Measurements from ENCODE around the gene ZNF462.
A peak's percentile ranks its signal among the peaks of the same experiment; 100 is the strongest.
"Not testable (repeated sequence)": the region's sequence is repeated elsewhere in the genome, so short reads cannot be mapped to it uniquely, and the experiment has no call there.

Gene ZNF462, protein sequence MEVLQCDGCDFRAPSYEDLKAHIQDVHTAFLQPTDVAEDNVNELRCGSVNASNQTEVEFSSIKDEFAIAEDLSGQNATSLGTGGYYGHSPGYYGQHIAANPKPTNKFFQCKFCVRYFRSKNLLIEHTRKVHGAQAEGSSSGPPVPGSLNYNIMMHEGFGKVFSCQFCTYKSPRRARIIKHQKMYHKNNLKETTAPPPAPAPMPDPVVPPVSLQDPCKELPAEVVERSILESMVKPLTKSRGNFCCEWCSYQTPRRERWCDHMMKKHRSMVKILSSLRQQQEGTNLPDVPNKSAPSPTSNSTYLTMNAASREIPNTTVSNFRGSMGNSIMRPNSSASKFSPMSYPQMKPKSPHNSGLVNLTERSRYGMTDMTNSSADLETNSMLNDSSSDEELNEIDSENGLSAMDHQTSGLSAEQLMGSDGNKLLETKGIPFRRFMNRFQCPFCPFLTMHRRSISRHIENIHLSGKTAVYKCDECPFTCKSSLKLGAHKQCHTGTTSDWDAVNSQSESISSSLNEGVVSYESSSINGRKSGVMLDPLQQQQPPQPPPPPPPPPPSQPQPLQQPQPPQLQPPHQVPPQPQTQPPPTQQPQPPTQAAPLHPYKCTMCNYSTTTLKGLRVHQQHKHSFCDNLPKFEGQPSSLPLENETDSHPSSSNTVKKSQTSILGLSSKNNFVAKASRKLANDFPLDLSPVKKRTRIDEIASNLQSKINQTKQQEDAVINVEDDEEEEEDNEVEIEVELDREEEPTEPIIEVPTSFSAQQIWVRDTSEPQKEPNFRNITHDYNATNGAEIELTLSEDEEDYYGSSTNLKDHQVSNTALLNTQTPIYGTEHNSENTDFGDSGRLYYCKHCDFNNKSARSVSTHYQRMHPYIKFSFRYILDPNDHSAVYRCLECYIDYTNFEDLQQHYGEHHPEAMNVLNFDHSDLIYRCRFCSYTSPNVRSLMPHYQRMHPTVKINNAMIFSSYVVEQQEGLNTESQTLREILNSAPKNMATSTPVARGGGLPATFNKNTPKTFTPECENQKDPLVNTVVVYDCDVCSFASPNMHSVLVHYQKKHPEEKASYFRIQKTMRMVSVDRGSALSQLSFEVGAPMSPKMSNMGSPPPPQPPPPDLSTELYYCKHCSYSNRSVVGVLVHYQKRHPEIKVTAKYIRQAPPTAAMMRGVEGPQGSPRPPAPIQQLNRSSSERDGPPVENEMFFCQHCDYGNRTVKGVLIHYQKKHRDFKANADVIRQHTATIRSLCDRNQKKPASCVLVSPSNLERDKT (N-terminal part only)

DNA sequence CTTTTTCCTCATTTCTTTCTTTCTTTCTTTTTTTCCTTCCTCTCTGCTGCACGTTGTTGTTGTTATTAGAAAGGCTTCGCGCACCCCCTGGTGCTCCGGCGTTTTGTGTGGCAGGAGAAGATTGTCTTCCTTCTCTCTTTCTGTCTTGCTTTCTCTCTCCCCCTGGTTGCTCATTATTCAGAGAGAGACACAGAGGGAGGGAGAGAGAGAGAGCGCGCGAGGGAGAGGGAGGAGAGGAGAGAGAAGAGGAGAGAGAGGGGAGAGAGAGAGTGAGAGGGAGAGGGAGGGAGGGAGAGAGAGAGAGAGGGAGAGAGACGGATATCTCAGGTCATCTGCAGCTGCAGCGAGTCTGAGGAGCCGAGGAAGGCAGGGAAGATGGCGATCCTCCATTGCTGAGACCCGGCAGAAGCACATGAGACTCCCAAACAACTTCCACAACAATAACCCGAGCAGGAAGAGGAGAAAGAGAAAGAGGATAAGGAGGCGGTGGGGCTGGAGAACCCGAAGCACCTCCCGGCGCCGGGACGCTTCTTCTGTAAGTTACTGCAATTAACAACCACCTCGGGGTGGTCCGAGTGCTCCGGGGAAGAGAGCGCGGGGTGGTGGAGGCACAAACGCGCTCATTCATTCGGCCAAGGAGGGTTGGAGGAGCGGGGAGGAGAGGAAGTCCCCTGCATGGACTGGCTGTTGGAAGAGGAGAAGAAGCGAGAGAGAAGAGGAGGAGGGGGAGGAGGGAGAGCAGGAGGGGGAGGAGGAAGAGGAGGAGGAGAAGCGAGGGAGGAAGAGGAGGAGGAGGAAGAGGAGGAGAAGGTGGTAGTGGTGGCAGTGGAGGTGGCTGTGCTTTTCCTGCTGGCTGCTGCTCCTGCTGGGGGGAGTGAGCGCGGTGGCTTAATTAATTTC lies at the start of gene ZNF462:
TSS of gene ZNF462 (plus strand) at position 346 of the 900 bp plus-strand sequence. CDS start 60,218 bp downstream, outside the sequence.
- H3K27ac Mint-ChIP-seq = no peak within 1 kb of the TSS
- peak within 1 kb of the TSS; percentile 72 to 75 for H3K4me3 Mint-ChIP-seq
- H3K4me1 Mint-ChIP-seq = peaks cover 45% of the 10 kb centered on the region
- ATAC-seq (peak; percentile 49), DNase-seq (no peak)
- no peaks in the 10 kb centered on the region for H3K9me3 Mint-ChIP-seq
- H3K27me3 Mint-ChIP-seq = peaks cover 84% of the 10 kb centered on the region

DNA sequence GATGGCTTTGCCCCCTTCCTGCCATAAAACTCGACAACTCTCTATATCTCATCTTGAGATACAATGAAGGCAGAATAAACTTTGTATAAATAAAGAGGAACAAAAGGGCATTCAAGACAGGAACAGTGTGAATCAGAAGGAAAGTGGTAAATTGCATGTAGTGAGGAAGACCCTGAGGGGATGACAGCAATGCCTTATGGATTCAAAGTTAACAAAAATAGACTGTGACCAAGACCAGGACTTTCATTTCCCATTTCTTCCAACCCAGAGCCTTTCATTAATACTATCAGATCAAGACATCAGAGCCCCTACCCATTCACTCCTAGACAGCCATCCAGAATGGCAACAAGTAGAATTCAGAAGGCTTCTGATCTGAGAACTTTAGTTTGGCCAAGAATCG lies 46.4 kb upstream of the ZNF462 start:
- peaks cover 5 to 21% of the 10 kb centered on the region in 2 donors for H3K9me3 Mint-ChIP-seq
- no peaks in the 10 kb centered on the region for H3K4me1 Mint-ChIP-seq
- no peak overlapping the region for H3K27ac Mint-ChIP-seq
- DNase-seq (no peak), ATAC-seq (no peak)
- H3K4me3 Mint-ChIP-seq = no peak overlapping the region
- H3K27me3 Mint-ChIP-seq = no peaks in the 10 kb centered on the region

DNA sequence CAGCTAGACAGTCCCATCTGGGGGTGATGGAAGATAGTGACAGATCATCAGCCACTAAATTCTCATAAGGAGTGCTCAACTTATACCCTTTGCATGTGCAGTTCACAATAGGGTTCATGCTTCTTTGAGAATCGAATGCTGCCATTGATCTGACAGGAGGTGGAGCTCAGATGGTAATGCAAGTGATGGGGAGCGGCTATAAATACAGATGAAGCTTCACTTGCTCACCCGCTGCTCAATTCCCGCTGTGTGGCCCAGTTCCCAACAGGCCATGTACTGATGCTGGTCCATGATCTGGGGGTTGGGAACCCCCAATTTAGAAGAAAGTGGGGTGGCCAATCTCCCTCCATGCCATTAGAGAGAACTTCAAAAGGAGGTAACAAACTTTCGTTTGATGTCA lies 44.9 kb upstream of the ZNF462 start:
- no peak for ATAC-seq
- Mint-ChIP-seq H3K4me1 (no peaks in the 10 kb centered on the region), H3K27ac (no peak overlapping the region), H3K27me3 (no peaks in the 10 kb centered on the region), H3K4me3 (no peak overlapping the region), H3K9me3 (peaks cover 5 to 9% of the 10 kb centered on the region in 2 donors)
- no peak for DNase-seq

DNA sequence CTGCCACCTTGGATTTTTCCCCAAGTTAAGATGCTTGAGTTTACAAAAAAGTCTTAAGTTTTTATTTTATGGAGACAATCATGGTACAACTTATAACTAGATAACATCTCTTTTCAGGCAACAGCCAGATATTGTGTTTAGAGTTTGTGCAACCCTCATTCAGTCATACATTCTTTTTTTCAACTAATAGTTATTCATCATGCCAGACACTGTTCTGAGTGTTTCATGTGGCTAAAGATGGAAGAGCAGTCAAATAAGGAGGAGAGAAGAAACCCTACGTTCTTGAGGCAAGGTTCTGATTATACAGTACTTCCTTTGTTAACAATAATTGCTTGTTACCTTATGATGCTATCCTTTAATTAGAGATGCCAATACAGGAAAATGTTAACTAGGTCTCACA lies 42.1 kb upstream of the ZNF462 start:
- H3K27me3 Mint-ChIP-seq = no peaks in the 10 kb centered on the region
- no peak overlapping the region for H3K27ac Mint-ChIP-seq
- peaks cover 0 to 5% of the 10 kb centered on the region in 2 donors for H3K9me3 Mint-ChIP-seq
- DNase-seq (no peak), ATAC-seq (no peak)
- no peaks in the 10 kb centered on the region for H3K4me1 Mint-ChIP-seq
- no peak overlapping the region for H3K4me3 Mint-ChIP-seq

DNA sequence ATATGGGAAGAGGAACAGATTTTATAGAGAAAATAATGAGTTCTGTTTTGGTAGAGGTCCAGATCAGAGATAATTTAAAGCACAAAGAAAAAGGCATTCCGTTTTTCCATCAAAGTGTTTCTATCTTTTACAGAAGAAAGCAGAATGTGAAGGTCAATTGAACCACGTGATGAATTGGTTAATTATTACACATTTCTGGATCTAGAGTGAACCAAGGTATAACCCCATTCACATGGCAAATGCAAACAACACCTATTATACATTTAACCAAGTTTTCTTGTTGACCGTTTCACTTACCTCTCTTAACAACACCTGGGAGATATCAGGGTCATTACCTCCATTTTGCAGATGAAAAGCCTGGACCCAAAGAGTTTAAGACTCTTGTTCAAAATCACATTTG lies 34.9 kb upstream of the ZNF462 start:
- ATAC-seq (no peak), DNase-seq (no peak)
- Mint-ChIP-seq H3K27ac (no peak overlapping the region), H3K4me1 (no peaks in the 10 kb centered on the region), H3K4me3 (no peak overlapping the region), H3K9me3 (peaks cover 0 to 5% of the 10 kb centered on the region in 2 donors), H3K27me3 (no peaks in the 10 kb centered on the region)

DNA sequence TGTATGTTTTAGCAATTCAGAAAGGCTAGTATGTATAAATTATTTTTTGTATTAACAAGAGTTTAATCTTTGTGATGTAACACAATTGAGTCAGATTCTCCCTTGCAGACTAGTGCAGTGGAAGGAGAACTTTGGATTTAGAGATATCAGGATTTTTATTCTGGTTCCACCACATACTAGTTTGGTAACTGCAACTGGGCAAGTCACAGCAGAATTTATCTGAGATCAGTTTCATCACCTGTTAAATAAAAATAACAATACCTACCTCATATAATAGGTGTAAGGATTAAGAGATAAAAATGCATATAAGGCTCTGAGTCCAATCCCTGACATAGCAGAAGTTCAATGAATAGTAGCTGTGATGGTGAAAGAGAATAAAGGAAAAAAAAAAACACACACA lies 34.0 kb upstream of the ZNF462 start:
- Mint-ChIP-seq H3K4me1 (no peaks in the 10 kb centered on the region), H3K4me3 (no peak overlapping the region)
- ATAC-seq = no peak

DNA sequence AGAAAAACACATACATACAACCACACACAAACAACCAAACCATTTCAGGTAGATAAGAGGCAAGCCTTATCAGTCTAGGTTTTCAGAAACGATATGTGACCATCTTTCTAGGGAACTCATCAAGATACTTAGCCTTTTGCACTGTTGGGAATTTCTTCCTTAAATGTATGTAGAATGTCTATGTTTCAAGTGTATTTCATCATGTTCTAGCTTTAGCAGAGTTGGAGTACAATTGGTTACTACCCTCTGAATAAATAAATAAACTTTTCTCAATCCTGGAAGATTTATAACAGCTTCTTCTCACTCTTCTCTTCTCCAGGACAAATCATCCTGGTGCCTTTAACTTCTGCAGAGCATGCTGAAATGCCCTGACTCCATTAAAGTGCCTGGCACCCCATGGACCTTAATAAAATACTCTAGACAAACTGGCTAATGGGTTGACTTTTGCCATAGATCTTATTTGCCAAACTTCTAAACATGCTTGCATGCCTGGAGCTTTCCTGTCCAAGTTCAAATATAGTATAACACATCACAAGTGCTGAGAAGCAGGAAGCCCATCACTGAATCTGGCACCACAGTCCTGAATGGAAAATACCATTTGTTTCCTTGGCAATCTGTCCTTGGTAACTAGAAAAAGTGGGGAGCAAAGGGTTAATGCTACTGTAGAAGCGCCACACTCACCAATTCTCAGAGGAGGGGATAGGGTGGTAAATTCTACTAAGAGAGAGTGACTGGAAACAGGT lies 33.1 kb upstream of the ZNF462 start:
- DNase-seq (no peak), ATAC-seq (no peak)
- Mint-ChIP-seq H3K27me3 (no peaks in the 10 kb centered on the region), H3K9me3 (peaks cover 0 to 5% of the 10 kb centered on the region in 2 donors), H3K4me3 (no peak overlapping the region), H3K4me1 (no peaks in the 10 kb centered on the region), H3K27ac (no peak overlapping the region)

More for the DNA sequence above, 34.0 kb upstream of the ZNF462 start:
- Mint-ChIP-seq H3K27ac (no peak overlapping the region), H3K27me3 (no peaks in the 10 kb centered on the region), H3K9me3 (peaks cover 0 to 5% of the 10 kb centered on the region in 2 donors)
- DNase-seq = no peak

DNA sequence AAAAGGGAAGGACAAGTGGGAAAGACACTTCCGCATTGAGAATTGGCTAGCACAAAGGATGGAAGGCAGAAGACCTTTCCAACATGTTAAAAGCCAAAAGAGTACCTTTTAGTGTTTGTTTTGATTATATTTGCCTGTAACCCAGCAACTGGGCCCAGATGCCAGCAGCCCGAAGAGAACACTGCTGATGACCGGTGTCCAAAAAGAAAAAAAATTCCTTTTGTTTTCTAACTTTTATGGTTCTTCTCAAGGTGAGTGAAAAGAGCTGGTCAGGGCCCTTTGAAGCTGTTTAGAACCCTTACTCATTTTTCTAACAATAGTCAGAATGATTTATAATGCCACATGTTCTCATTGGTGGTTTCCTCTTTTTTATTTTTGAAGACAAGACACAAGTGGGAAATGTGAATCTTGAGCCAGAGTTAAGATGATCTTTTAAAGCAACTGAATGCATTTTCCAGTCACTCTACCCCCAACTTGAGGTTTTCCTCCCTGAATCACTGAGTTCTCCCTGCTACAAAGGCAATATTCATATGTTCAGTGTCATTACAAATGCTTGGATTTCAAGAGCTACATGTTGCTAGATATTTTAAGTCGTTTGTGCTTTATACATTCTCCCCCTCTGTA lies 32.3 kb upstream of the ZNF462 start:
- ATAC-seq = no peak
- Mint-ChIP-seq H3K4me1 (no peaks in the 10 kb centered on the region), H3K27me3 (no peaks in the 10 kb centered on the region), H3K4me3 (no peak overlapping the region), H3K9me3 (peaks cover 0 to 5% of the 10 kb centered on the region in 2 donors), H3K27ac (no peak overlapping the region)
- DNase-seq = no peak

DNA sequence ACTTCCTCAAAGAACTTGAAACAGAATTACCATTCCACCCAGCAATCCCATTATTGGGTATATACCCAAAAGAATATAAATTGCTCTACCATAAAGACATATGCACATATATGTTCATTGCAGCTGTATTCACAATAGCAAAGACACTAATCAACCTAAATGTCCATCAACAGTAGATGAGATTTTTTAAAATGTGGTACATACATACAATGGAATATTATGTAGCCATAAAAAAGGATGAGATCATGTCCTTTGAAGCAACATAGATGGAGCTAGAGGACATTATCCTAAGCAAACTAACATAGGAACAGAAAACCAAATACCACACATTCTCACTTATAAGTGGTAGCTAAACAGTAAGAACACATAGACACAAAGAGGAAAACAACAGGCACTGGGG lies 28.1 kb upstream of the ZNF462 start:
- DNase-seq = no peak
- peaks cover 0 to 5% of the 10 kb centered on the region in 2 donors for H3K9me3 Mint-ChIP-seq
- H3K27me3 Mint-ChIP-seq = no peaks in the 10 kb centered on the region
- ATAC-seq = no peak
- H3K27ac Mint-ChIP-seq = no peak overlapping the region
- no peak overlapping the region for H3K4me3 Mint-ChIP-seq
- H3K4me1 Mint-ChIP-seq = no peaks in the 10 kb centered on the region

DNA sequence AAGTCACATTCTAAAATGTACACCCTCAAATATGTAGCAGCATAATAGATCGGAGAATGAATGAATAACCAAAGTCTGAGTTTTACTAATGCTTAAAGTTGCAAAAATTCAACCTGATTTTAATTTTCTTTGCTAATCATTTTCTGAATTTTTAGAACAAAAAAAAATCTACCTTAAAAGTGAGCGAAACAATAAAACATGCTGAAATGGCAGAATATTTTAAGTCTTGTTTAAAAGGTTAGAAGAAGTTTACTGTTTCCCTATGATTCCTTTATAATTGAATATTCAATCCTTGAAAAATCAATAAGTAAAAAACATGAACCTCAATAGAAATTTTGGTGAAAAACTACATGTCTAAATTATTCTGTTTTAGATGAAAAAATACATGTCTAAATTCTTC lies 27.1 kb upstream of the ZNF462 start:
- ATAC-seq = no peak
- Mint-ChIP-seq H3K27ac (no peak overlapping the region), H3K9me3 (peaks cover 0 to 9% of the 10 kb centered on the region in 2 donors), H3K27me3 (no peaks in the 10 kb centered on the region), H3K4me3 (no peak overlapping the region), H3K4me1 (no peaks in the 10 kb centered on the region)
- DNase-seq = no peak

DNA sequence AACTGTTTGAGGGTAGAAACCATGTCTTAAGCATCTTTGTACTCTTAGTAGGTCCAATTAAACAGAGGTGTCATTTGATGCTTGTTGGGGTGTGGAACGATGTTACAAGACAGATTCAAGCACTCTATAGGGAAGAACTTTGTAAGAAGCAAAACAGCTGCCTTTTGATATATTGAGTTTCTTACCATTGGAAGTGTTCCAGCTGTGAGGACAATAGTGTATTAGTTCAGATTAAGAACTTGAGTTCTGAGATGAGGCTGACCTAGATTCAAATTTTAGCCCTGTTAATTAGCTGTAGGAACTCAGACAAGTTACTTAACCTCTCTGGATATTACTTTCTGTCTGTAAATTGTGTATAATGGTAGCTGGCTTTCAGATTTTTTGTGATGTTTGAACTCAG lies 19.6 kb upstream of the ZNF462 start:
- Mint-ChIP-seq H3K27ac (no peak overlapping the region), H3K4me3 (no peak overlapping the region), H3K4me1 (no peaks in the 10 kb centered on the region), H3K9me3 (peaks cover 0 to 9% of the 10 kb centered on the region in 2 donors), H3K27me3 (no peaks in the 10 kb centered on the region)
- ATAC-seq = no peak
- no peak for DNase-seq

DNA sequence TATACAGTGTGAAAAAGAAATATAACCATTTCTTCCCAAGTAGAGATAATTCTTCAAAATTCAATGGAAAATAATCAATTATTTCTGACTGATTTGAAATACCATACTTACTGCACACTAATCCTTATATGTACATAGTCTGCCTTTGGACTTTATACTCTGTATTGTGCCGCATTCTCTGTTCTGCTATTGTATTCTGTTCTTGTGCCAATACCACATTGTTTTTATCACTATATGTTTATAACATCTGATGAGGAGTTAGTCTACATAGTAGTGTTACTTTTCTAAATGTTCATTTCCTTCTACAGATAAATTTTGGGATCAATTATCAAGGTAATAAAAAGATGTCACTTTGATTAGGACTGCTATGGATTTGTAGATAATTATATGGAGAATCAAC lies 16.7 kb upstream of the ZNF462 start:
- no peaks in the 10 kb centered on the region for H3K4me1 Mint-ChIP-seq
- H3K9me3 Mint-ChIP-seq = no peaks in the 10 kb centered on the region
- DNase-seq (no peak), ATAC-seq (no peak)
- no peak overlapping the region for H3K27ac Mint-ChIP-seq
- H3K4me3 Mint-ChIP-seq = no peak overlapping the region
- H3K27me3 Mint-ChIP-seq = no peaks in the 10 kb centered on the region

DNA sequence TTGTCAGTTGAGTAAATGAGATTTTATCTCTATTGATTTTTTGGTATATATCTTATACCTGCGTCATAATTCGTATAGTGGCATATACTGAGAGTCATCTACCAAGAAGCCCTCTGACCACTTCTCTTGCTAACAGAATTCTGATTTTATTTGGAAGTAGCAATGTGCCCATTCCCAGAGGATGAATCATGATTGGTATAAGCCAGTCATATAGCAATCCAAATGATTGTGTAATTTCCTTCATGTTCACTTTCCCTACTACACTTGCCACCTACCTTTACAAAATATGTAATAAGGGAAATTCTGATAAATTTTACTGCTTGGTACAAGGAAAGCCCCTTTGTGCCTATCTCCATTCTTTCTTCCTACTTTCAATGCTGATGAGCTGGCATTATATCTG lies 16.1 kb upstream of the ZNF462 start:
- DNase-seq (no peak), ATAC-seq (no peak)
- no peaks in the 10 kb centered on the region for H3K27me3 Mint-ChIP-seq

DNA sequence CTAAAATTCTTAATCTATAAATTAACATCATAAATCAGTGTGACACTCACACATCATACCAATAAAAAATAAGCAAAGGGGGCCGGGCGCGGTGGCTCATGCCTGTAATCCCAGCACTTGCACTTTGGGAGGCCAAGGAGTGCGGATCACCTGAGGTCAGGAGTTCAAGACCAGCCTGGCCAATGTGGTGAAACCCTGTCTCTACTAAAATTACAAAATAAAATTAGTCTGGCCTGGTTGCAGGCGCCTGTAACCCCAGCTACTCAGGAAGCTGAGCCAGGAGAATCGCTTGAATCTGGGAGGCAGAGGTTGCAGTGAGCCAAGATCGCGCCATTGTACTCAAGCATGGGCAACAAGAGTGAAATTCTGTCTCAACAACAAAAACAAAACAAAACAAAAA lies 11.3 kb upstream of the ZNF462 start:
- H3K4me3 Mint-ChIP-seq, H3K9me3 Mint-ChIP-seq, H3K27me3 Mint-ChIP-seq, ATAC-seq, DNase-seq, H3K4me1 Mint-ChIP-seq, H3K27ac Mint-ChIP-seq: not testable (repeated sequence)

More for the DNA sequence above, 16.1 kb upstream of the ZNF462 start:
- Mint-ChIP-seq H3K4me1 (no peaks in the 10 kb centered on the region), H3K4me3 (no peak overlapping the region), H3K27ac (no peak overlapping the region), H3K9me3 (no peaks in the 10 kb centered on the region)
